RCC 7860 (cell line): Measurements from ENCODE around the gene NSUN5.
"Not testable (repeated sequence)": the region's sequence is repeated elsewhere in the genome, so short reads cannot be mapped to it uniquely, and the experiment has no call there.

Experiments
- DNase-seq: peaks from one replicate; pipeline ENCODE4 v3.0.0-alpha.2; 2015; ENCODE audit warnings: low spot score
- FAIRE-seq: peaks from 2 replicates; lab custom pipeline; 2012; peaks lifted over from hg19 to GRCh38; lab: Jason Lieb, UNC

NSUN5 gene

DNA sequence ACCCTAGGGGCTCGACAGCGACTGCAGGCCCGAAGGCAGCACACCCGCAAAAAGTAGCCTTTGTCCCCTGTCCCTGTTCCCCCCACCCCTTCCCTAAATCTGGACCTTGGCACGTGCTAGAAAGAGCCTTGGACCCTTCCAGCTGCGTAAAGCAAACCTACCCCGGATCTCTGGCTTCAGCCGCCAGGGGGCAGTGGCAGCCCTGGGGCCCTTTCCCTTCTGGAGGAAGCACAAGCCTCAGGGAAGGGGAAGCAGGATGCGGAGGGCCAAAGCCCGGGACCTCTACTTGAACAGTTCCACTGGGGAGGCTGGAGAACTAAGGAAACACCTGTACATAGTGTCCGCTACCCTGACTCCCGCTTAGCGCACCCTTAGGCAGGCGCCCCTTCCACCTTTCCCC is 7.5 kb downstream of the NSUN5 start:
- not testable (repeated sequence) for DNase-seq, FAIRE-seq

DNA sequence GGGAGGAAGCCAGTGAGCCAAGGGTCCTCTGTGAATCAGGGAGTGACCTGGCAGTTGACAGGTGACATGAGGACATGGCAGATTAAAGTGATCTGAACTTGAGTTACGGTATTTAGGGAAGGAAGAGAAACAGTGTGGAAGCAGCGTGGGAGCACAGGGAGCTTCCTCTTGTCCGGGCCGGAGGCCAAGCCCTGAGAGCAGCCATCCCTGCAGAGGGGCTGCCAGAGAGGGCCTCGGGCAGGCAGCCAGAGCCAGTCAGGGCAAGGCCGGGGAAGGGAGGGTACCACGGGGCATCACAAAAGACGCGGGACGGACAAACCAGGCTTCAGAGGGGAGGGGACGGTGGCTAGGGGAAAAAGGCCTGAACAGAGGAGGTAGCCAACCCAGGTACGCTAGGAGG is 8.8 kb downstream of the NSUN5 start:
- DNase-seq, FAIRE-seq: not testable (repeated sequence)

DNA sequence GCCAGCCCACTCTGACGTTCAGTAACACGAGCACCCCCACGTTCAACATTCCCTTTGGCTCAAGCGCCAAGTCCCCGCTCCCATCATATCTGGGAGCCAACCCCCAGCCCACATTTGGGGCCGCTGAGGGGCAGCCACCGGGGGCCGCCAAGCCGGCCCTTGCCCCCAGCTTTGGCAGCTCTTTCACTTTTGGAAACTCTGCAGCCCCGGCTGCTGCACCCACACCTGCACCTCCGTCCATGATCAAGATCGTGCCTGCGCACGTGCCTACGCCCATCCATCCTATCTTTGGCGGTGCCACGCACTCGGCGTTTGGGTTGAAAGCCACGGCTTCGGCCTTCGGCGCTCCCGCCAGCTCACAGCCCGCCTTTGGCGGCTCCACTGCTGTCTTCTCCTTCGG is 10.9 kb downstream of the NSUN5 start:
- not testable (repeated sequence) for FAIRE-seq, DNase-seq

GRCh38 chr7:73297235-73297634 is 11.4 kb downstream of the NSUN5 start:
- DNase-seq: not testable (repeated sequence)

DNA sequence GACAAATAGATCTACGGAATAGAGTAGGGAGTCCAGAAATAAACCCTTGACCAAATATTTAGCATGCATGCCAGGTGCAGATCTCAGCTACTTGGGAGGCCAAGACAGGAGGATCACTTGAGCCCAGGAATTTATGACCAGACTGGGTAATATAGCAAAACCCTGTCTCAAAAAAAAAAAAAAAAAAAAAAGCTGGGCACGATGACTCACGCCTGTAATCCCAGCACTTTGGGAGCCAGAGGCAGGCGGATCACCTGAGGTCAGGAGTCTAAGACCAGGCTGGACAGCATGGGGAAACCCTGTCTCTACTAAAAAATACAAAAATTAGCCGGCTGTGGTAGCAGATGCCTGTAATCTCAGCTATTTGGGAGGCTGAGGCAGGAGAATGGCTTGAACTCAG is 31.4 kb downstream of the NSUN5 start:
- FAIRE-seq: peak; percentile 88
- DNase-seq: not testable (repeated sequence)

More at GRCh38 chr7:73297235-73297634, 11.4 kb downstream of the NSUN5 start:
- not testable (repeated sequence) for FAIRE-seq

- not testable (repeated sequence) for FAIRE-seq, DNase-seq
These were observed 40.8 kb downstream of the NSUN5 start for GRCh38 chr7:73267813-73268212.

DNA sequence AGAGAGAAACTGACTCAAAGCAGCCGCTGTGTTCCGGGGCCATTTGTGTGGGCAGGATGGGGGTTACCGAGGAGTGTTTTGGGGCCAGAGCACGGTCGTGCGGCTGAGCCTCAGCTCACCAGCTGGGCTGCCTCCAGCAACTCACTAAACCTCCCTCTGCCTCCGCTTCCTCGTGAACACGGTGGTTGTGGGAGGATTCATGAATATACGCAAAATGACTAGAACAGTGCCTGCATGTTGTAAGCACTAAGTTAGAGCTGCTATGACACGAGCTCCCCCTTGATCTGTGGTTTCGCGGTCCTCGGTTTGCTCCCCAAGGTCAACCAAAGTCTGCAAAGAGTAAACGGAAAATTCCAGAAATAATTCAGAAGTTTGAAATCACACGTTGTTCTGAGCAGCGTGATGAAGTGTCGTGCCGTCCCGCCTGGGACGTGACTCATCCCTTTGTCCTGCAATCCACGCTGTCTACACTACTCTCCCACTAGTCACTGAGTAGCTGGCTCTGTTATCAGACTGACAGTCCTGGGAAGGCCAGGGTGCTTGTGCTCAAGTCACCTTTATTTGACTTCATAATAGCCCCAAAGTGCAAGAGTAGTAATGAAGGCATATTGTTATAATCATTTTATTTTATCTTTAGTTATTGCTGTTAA is 41.8 kb downstream of the NSUN5 start:
- peak; percentile 99 for FAIRE-seq

GRCh38 chr7:73262416-73262815 is 46.2 kb downstream of the NSUN5 start:
- not testable (repeated sequence) for FAIRE-seq, DNase-seq

More for the DNA sequence above, 41.8 kb downstream of the NSUN5 start:
- DNase-seq: not testable (repeated sequence)
